NCI-H2171 (cell line): ENCODE data around the gene CCKAR.

Experiments used
- DNase-seq: peaks from one replicate; lab custom pipeline; 2025; lab: John Stamatoyannopoulos, UW

Gene CCKAR

DNA sequence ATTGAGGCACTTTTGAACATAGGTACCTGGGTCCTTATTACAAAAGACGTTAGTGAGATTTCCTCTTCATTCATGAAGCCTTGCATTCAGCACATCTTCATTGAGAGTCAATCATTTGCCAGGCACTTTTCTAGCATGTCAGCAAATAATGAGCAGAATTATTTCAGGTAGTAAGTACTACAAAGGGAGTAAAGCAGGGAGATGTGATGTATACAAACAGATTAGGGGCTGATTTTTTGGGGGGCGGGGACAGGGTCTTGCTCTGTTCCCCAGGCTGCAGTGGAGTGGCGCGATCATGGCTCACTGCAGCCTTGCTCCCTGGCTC, 638 bp upstream of the CCKAR start:
- DNase-seq = no peak

DNA sequence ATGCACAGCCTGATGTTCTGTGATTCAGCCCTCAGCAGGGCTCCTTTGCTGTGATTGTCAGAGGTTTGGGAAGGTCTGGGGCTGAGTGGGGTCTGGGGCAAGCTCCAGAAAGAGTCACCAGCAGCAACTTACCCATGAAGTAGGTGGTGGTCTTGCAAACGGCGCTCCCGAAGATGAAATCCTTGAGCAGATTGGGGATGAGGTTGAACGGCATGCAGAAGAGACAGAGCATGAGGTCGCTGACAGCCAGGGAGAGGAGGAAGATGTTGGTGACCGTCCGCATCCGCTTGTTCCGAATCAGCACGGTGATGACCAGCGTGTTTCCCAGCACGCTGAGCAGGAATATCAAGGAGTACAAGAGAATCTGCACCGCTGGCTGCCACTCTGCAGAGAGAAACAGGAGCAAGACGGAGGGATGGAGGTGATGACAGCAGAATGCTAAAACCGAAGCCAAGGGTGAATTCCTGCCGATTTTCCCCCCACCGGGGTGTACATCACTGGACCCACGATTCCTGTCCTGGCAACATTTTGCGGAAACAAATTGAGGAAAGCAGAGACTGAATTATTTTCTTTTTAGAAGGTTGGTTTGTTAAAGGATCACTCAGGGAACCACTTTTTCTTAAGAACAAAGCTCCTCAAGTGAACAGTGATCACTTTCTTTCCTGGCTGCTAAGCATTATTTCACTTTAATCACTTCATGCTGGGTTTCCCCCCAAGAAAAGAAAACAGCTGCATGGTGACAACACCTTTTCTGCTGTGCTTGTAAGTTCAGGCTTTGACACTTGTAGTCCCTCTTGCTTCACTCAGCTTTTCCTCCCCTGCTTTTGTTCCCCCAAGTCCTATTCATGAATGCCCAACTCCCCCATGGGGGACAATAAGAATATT, 941 bp downstream of the CCKAR start:
- DNase-seq = no peak

DNA sequence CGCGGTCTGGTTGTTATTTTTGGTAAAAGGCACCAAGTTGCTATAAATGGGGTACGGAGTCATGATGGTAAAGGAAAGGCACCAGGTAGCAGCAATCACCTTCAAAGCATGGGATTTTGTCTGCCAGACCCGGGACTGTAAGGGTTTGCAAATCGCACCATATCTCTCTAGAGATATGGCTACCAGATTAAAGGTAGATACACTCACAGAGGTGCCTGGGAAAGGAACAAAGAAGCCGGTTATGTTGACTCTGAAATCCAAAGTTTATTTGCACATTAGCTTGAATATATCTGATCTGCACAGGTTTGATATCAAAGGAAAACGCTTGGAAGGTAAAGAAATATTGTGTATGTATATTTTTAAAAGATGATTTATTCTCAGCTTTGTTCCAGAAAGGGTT, 4.6 kb downstream of the CCKAR start:
- no peak for DNase-seq

DNA sequence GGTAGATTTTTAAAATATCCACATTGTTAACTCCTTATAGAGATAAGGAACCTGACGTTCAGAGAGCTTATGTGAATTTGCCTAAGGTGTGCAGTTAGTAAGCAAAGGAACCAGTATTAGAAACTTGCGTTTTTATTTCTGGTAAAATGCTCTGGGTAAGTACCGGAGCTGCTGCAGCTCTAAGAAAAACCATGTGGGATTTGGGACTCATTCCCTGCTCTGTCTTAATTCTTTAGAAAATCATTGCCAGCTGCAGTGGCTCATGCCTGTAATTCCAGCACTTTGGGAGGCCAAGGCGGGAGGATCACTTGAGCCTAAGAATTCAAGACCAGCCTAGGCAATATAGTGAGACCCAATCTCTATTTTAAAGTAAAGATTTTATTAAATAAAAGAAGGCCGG, 5.8 kb downstream of the CCKAR start:
- DNase-seq = no peak

DNA sequence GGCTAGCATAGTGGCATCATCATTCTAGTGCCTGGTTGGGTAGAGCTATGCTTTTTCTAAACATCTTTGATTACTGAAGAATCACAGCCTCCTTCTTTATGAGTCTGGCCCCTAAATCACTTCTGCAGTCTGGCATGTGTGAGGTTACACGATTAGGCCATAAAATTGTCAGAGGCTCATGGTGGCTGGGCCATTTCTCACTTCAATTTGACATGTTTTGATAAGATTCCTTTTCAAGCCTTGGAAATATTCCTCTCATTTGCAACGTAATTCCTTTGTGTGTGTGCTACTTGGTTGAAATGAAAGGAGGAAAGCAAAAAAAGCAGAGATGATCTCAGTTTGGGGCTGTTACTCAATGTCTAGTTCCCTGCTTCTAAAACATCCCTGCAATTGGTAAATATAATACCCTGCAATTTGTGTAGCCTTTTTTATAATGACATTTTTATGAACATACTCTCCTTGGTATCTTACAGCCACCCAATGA, 6.2 kb downstream of the CCKAR start:
- DNase-seq = no peak

DNA sequence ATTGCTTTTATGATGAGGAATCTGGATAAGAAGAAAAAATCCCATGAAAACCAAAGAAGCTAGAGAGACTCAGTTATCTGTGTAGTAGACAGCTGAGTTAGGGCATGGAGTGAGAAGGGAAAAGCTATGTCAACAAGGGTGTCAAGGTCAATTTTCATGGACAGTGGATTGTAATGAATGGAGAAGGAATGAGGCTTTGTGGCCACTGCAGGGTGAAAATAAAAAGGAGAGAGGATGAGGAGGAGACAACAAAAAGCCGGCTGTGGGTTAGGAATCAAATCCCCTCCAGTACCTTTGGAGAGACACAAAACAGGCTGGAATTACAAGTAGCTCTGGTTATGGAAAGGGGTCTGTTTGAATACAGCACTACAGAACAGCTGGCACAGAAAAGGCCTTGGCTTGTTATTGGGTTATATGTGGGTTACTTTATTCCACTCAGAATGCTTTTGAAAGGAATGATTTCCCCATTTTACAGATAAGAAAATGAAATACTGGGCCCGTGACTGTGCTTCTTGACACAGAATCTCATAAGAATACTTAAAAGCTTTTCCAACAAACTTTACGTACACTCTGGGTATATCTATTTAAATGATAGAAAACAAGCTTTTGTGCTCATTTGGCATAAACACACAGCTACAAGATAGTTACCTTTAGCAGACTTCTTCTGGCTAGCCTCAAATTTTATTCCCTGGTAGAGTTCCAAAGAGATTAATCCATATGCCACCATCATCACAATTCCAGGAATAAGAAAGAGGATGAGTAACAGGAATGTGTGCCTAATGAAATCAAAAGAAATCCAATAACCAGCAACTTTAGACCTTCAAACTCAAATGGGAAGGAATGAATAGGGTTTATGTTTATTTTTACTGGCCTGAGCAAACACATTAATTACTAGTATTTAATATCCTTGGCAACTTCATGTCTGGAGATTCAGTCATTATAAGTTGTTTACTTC, 7.5 kb downstream of the CCKAR start:
- no peak for DNase-seq

DNA sequence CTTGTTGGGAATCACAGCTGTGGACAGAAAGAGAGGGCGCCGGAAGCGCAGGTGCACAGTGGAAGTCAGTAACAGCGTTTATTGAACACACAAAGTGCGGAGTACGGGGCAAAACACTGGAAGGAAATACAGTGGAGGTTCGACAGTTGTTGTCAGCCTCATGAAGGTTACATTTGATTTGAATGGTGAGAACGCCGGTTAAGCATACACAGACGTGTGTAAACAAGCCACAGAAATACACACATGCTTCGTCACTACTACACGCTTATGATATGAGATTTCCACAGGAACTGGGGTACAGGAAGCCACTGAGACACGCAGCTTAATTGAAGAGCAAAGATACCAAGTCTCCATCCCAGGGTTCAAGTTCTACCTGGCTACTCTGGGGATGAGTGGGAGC, 12.0 kb downstream of the CCKAR start:
- DNase-seq = no peak

DNA sequence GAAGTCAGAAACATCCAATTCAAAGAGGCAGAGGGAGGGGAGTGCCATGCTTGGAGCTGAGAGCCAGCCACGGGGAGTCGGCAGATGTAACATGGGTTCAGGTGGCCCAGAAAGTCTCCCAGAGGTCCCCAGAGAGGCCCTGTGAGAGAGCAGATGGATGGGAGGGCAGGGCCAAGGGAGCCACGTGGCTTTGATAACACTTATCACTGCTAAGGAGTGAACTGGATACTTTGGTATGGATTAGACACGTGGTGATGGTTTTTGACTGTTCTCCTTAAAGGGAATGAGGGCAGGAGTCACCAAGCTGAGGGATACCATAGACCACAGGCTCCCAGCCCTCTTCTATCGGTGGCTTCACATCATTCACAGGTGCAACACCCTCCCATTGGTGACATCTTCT, 13.7 kb downstream of the CCKAR start:
- peak; percentile 47 for DNase-seq

DNA sequence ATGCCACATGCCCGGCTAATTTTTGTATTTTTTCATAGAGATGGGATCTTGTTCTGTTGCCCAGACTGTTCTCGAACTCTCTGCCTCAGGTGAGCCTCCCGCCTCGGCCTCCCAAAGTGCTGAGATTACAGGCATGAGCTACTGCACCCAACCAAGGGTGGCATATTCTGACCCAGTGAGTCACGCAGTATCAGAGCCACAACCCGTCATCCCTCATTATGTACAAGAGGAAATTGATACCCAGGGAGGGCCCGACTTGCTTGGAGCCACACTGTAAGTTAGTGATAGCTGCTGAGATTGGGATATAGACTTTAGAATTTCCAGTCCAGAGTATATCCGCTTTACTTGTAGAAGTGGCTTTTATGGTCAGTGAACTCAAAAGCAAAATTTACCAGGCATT, 14.6 kb downstream of the CCKAR start:
- no peak for DNase-seq

DNA sequence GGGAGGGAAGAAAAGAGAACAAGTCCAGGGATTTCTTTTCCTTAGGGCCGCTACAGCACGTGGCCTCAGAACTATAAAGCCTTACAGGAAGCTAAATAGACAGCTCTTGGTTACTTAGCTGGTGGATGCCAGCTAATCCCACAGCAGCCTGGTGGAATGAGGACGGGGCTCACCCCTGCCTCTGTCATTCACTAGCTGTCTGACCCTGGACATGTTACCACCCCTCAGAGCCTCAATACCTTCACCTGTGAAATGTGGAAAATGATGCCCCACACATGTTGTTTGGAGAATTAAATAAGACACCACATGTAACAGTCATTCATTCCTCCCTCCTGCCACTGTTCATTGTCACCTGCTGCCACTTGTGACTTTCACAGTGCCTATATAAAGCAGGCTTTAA, 15.7 kb downstream of the CCKAR start:
- DNase-seq = no peak

DNA sequence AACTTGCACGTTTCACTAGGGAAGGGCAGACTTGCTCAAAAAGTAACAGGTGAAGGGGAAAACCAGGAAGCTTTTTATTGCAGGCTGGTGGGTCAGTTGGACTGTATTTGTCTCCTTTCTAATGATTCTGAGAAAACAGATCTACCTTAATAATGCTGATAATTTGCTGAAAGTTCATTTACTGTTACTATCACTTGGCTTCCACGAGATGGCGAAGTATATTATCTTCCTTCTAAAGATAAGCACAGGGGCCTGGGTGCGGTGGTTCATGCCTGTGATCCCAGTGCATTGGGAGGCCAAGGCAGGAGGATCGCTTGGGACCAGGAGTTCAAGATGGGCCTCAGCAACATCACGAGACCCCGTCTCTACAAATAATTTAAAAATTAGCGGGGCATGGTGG, 16.4 kb downstream of the CCKAR start:
- DNase-seq = no peak

DNA sequence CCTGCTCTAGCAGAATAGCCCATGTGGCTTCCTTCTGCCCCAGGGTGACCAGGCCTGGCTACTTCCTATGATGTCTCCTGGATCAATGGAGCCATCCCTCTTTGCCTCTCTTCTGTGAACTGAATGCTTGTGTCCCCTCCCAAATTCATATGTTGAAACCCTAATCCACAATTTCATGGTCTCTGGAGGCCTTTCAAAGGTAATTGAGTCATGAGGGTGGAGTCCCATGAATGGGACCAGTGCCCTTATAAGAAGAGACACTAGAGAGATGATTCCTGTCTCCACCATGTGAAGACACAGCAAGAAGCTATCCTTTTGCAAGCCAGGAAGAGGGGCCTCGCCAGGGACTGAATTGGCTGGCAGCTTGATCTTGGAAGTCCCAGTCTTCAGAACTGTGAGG, 18.4 kb downstream of the CCKAR start:
- DNase-seq = no peak

DNA sequence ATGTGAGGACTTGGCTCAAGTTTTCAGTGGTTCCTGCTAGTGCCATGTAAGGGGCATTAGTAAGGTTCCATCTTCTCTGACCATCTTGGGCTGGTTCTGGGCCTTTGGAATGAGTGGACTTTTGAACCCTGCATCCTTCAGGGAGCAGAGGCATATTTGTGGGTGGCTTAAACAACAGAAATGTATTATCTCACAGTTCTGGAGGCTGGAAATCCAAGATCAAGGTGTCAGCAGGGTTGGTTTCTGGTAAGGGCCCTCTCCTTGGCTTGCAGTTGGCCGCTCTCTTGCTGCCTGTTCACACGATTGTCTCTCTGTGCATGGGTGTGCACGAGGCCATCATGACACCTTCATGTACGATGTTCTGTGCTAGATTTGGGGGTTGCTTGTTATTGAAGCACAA, 21.3 kb downstream of the CCKAR start:
- DNase-seq = no peak

DNA sequence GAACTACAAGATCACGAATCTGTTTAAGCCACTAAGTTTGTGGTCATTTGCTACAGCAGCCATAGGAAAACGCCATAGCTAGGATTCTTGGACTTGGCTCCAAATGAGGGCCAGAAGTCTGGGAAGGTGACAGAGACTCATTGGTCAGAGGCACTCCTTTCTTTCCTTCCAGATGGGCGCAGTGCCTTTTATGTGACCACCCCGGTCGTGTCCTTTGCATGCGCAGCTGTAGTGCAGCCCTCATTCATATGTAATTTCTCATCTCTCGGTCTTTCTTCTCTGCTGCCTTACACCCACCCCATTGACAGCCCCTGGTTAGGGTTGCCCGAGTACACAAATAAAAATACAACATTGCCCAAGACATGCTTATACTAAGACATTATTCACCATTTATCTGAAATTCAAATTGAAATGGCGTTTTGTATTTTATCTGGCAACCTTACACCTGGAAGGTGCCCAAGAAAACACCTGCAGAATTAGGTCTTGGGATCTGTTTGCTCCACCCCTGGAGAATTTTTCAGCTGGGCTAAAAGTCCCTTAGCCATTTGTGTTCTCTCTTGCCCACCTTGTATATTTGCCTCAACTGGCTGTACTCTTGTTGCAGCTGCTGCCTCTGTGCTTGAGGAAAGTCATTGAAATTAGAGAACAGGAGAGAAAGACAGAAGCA, 21.9 kb downstream of the CCKAR start:
- no peak for DNase-seq

DNA sequence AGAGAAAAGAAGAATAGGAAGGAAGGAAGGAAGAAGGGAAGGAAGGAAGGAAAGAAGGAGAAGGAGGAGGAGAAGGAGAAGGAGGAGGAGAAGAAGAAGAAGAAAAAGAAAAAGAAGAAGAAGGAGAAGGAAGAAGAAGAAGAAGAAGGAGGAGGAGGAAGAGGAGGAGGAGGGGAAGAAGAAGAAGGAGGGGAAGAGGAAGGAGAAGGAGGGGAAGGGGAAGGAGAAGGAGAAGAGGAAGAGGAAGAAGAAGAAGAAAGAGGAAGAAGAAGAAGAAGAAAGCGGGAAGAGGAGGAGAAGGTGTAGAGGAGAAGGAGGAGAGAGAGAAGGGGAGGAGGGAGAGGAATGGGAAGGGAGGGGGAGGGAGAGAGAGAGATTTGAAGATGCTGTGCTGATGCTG, 22.6 kb downstream of the CCKAR start:
- no peak for DNase-seq

DNA sequence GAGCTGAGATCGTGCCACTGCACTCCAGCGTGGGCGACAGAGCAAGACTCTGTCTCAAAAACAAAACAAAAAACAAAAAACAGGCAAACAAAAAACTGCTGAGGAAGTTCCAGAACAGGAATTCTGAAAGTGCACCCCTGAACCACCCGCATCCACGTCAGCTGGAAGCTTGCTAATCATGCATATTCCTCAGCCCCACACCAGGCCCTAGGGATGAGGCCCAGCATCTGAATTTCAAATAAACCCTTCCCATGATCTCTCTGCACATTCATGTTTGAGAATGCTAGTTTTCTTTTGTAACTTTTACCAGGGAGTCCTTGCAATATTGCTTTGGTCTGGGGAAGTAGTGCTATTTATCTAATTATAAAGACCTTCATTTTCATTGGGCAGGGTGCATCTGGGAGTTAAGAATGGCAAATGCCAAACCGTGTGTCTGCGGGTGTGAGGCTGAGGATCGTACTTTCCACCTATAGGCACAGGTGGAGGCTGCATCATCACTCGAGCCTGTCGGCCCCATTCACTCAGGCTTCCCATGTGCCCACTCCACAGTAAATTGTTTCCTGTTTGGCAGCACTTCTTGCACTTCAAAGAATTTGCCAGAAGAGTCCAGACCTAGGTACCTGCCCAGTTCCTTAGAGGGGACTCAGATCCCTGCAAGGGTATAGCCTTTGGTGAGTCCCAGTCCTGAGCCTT, 23.6 kb downstream of the CCKAR start:
- DNase-seq = no peak

DNA sequence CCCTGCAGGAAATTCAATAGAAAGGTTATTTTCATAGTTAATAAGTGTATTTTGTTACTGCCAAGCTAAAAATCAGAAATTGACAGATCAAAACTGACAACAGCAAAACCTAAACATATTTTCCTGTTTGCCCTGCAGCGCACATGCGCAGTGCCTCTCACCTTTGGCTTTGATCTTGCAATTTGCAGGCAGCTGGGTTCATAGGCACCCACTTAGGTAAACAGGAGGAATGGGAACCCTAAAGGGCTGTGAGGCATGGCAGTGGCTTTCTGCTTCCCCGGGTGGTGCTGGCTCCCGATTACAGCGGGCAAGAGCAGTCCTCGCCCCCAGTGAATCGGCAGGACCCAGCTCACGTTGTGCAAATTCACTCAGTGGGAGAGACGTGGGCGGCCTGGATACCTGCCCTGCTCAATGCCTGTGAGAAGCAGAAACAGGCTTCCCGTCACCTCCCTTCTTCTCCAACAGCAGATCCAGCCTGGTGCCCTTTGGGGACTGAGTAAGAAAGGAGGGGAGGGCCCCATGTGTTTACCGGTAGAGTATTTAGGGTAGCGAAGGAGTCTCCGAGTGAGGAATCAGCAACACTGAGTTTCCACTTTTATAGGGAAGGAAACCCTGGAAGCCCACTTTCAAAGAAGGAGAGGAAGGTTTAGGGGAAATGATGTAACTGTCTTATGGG, 25.7 kb downstream of the CCKAR start:
- no peak for DNase-seq

DNA sequence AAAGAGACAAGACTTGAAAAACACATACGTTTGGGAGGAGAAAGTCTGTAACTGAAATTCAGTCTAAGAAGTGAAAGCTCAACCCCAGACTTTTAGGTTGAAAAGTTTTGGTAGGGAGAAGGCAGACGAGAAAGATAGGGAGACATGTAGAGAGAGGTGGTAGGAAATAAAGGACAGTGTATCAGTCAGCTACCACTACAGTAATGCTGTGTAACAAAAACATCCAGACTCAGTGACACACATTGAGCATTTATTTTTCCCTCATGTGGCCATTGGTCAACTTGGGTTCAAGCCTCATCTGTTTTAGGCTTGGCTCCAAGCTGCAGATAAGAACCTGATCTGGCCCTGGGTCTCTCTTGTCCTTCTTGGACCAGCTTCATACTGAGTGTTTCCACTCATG, 26.9 kb downstream of the CCKAR start:
- no peak for DNase-seq

DNA sequence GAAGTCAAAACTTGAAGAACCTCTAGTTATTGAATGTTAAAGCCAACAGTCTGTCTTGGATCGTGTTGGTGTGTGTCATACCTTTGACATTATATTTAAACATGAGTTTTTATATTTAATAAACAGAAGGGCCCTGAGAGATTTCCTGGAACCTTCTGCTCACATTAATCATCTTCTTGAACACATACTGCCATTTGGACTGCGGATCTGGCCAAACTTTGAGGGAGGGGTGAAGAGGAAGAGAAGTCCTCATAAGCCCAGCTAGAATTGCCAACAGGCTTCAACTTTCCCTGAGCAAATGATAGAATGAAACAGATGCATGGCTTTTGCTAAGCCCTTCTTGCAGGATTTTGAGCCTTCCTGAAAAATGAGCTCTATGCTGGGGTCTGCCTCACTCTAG, 27.4 kb downstream of the CCKAR start:
- no peak for DNase-seq

DNA sequence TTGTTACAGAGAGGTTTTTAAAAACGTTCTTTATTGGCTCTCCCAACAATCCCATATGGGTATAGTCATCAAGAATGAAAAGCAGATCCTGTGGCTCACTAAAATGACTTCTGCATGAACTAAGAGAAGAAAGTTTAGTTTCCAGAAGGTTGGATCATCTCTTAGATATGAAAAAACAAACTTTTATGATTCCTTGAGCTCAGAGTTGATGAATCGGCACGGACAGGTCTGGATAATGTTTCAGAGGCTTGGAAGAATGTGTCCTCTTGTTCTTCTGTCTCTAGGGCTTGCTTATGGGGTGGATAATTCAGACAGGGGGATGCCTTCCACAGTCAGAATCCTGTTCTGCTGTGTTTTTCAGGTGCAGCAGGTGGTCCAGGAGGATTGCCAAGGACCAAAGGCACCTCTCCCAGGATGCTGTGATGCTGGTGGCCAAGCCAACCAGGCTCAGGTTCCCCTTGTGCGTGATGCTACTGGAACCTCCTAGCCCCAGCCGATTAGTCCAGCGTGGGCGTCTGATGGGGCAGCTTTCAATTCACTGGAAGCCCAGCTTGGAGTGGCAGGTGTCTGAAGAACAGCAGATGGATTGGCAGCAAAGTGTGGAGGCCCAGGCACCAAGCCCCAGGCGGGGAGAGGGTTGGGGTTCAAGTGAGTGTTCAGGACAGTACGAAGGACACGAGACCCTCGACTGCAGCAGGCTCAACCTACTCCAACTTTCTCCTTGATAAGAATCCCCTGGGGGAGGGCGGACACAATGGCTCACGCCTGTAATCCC, 30.3 kb downstream of the CCKAR start:
- DNase-seq = no peak
